Brain pericyte (primary cell): ENCODE measurements around the gene MICU1.
"Not testable (repeated sequence)": the region's sequence is repeated elsewhere in the genome, so short reads cannot be mapped to it uniquely, and the experiment has no call there.

Experiments used
- DNase-seq: peaks from one replicate; pipeline ENCODE4 v3.0.0-alpha.2; 2012; ENCODE audit warnings: low read depth, low spot score

MICU1 gene

DNA sequence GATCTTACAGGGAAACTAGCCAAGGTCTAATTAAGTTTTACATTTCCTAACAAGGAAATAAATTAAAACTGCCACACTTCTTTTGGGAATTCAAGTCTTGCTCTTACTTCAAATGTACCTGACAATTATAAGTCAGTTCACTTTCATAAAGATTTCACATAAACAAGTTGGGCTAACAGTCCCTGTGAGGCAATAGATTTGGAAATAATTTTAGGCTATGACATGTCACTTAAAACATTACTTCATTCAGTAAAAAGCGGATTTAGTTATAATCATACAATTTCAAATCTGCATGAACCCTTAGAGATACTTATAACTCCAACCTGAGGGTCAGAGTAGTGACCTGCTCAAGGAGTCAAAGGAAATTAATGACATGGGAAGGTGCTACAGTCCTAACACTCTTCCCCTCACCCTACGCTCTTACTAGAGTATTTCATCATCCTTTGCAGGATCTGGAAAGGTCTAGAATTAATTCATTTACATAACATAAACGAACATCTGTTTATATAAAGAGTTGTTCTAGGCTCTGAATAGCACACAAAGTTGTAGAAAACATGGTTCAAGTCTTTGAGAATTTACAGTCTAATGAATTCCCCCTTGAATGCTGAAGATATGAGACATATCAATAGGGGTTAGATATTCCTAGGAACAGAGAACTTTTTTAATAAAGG lies 238.8 kb downstream of the MICU1 start:
- DNase-seq: no peak

DNA sequence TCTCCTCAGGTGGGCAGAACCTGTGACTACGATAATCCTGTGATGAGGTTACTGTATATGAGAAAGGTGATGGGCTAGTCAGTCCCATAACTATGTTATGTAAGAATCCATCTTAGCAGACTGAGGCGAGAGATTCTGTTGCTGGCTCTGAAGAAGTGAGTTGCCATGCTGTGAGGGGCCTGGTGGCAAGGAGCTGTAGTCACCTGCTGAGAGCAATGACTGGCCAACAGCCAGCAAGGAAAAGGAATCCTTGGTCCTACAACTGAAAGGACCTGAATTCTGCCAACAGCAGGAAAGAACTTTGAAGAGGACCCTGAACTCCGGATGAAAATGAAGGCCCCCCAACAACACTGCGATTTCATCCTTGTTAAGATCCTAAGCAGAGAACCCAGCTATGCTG lies 240.2 kb downstream of the MICU1 start:
- no peak for DNase-seq

DNA sequence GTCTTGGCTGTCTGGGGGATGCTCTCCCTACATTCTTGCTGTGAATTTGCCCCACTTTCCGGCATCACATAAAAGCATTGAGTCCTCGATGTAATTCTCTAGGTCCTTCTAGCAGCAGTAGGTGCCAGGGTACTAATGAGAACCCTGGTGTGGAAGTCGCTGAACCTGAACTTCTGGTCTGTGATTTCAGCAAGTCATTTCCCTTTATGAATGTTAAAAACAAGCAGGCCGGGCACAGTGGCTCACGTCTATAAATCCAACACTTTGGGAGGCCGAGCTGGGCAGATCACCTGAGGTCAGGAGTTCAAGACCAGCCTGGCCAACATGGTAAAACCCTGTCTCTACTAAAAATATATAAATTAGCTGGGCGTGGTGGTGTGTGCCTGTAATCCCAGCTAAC lies 240.9 kb downstream of the MICU1 start:
- DNase-seq: not testable (repeated sequence)

DNA sequence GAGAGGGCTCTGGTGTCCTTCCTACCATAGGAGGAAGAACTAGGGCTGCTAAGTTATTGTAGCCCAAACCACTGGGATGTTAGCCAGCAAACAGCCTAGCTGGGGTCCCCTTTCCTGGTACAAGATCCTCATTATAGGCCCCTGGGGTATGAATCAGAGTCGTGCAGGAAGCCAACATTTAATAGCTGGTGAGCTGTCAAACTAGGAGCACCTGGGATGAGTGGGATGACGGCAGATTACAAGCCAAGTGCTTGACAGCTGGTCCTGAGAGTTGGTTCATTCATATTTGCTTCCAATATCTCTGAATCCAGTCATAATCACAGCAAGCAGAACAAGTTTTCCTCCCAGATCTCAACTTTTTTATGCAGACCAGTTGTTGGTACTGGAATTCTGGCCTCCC lies 246.1 kb downstream of the MICU1 start:
- no peak for DNase-seq

DNA sequence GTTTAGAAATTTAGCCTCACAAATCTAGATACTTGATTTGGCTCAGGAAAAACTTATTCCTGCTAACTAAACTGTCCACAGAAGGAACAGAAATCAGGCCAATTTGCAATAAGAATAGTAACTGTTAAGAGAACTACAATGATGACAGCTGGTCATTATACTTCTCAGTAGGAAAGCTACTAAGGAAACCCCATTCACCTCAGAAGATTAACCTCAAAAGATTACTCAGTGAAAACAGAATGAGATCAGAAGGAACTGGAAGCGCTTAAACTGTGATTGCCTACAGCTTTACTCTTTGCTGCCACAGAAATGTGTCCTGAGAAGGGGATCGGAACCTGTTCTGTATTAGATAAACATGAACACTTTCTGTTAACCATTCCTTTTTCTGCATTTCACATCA lies 246.8 kb downstream of the MICU1 start:
- no peak for DNase-seq

DNA sequence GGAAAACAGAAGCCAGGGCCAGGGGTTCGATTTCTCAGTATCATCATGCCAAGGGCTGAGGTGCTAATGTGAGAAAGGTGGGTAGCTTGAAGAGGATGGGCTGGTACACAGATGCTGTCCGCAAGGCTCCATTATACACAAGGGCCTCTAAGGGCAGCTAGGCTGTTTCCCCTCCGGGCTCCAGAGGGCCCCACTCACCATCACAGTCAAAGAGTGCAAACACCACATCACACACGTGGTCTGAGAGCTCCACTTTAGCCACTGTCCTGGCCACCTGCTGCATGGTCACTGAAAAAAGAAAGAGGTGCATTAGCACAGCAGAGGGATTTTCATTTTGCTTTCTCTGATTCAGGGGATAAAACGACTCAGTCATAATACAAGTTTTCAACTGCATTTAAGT lies 250.3 kb downstream of the MICU1 start:
- no peak for DNase-seq

DNA sequence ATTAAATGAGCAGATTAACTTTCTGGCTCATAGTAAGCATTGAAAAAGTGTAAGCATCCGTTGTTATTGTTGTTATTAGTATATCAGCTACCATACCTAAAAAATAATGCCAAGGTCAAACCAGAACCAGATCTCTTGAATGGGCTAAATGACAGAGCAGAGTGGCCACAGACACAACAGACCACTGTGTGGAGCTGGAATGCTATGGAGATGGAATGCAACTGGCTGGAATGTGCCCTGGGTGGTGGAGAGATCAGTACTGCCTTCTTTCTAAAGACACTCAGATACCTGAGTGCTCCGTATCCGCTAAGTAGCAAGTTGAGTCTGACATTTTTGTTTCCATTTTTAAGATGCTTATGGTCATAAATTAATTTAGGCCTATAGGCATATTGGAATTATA lies 250.7 kb downstream of the MICU1 start:
- no peak for DNase-seq

DNA sequence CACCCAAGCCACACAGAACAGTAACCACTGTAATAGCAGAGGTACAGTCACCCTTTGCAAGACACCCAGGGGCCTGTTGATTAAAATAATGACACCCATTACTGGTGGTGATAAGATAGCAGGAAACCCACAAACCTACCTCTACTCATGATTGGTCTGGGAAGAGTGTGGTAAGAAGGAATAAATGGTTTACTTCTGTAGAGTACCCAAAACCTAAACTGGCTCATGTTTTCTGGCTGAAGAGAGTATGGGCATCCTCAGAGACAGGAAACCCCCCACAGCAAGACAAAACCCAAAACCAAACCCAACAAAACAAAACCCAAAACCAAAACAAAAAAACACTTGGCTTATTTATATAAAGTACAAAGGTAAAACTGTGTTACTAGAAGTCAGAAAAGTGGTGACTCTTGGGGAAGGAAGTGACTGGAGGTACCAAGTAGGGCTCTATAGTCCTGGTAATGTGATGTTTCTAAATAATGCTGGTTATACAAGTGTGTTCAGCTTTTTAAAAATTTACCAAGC lies 255.6 kb downstream of the MICU1 start:
- DNase-seq: no peak

DNA sequence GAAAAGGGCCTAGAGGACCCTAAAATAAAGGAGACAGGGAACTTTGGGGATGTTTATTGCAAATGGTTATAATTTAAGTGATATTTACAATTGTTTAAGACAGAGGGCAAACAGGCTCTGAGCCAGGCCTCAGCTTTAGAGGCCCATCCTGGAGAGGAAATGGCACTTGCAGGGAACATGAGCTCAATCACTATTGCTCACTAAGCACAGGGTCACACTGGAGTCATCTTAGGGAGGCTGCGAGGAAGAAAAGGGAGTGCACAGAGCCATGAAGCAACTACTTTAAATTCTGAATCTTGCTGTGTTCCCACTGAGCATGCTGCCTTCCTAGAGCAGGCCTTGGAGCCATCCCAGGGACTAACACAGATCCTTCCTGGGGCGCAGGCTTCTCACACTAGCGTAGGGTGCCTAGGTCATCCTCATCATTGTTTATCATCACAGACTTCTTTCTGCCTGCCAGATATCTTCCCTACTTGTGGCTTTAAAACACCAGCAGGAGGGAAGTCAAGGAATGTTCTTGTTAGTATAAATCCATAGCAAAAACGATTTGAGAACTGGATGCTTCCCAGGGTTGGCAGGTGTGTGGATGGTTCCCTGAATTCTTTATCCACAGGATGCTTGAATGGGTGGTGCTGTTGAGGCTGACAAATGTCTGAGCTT lies 258.4 kb downstream of the MICU1 start:
- DNase-seq: peak; percentile 51

DNA sequence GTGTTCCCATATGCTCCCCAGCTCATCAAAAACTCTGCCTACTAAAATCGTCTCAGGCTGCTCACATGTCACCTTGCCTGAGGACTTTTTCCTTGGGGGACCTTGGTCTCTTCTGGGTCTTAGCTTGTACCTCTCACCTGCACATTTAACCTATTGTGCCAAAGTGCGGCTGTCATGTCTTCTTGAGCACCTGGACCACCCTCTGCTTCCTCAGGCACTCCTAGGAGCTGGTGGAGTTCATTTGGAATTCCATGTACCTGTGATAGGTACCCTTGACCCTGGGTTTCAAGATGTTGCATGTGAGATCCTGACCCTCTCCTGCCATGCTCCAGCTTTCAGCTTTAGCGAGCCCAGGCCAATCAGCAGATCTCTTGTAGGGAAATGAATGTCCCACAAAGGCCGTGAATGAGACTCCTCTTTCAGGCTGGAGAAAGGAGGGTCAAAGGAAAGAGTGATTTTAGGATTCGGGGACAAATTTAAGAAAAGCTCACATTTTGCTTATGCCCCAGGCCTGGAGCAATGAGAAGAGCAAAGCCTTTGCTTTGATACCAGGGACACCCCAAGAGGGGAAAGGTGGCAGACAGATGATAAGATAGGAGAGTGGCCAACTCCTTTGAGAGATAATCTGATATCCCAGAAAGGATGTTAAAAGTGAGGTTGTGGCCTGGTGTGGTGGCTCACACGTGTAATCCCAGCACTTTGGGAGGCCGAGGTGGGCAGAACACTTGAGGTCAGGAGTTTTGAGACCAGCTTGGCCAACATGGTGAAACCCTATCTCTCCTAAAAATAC lies 260.6 kb downstream of the MICU1 start:
- no peak for DNase-seq

DNA sequence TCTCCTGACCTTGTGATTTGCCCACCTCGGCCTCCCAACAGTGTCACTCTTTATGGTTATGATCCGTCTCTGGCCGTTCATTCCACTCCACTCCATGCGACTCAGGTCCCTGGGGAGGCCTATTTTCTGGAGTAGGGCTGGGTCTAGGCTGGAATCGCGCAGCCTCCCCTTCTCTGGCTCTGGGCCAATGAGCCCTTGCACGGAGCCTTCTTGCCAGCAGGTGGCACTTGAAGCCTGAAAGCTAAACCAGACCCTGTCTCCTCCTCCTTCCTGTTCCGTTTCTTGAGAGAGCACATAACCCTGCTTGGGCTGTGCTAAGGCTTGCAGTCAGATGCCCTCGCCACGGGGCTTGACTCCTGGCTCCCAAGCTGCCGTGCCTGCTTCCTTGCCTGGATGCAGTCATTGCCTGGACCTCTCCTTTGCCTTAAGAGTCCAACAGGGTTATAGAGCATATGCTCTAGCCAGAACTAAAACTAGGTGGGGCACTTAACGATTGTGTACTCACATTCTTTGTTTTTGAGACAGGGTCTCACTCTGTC lies 261.6 kb downstream of the MICU1 start:
- peak; percentile 81 for DNase-seq

DNA sequence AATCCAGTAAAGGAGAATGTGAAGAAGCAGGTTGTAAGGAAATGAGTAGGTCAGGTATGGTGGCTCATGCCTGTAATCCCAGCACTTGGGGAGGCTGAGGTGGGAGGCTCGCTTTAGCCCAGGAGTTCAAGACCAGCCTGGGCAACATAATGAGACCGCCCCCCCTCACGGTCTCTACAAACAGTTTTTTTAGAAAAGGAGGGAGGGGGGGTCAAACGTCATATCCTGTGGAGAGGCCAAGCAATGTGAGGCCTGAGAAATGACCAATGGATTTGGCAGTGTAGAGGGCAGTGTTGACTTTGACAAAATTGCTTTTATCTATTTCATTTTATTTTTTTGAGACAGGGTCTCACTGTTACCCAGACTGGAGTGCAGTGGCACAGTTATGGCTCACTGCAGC lies 268.9 kb downstream of the MICU1 start:
- no peak for DNase-seq

DNA sequence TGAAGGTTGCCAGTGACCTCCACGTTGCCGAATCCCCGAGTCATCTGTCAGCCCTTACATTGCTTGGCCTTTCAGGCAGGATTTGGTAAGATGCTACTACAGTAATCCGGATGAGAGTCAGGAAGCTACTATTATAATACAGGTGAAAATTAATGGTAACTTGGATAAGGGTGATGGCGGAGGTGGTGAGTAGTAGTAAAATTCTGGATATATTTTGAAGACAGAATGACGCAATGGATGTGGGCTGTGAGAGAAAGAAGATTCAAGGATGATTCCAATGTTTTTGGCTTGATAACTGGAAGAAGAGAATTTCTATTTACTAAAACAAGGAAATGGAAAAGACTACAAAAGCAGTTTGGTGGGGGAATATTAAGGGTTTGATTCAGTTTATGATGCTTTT lies 269.8 kb downstream of the MICU1 start:
- DNase-seq: no peak

DNA sequence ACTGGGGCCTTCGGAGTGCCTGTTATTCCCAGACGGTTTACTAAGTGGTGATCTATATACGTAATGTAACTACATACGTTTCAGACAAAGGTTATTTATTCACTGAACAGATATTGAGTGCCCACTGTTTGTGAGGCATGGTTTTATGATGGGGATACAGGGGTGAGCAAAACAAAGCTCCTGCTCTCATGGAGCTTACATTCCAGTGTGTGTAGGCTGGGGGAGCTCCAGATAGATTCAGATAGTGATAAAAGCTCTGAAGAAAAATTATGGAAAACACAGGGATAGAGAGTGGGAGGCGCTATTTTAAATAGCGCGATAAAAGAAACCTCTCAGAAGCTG lies 270.7 kb downstream of the MICU1 start:
- no peak for DNase-seq

DNA sequence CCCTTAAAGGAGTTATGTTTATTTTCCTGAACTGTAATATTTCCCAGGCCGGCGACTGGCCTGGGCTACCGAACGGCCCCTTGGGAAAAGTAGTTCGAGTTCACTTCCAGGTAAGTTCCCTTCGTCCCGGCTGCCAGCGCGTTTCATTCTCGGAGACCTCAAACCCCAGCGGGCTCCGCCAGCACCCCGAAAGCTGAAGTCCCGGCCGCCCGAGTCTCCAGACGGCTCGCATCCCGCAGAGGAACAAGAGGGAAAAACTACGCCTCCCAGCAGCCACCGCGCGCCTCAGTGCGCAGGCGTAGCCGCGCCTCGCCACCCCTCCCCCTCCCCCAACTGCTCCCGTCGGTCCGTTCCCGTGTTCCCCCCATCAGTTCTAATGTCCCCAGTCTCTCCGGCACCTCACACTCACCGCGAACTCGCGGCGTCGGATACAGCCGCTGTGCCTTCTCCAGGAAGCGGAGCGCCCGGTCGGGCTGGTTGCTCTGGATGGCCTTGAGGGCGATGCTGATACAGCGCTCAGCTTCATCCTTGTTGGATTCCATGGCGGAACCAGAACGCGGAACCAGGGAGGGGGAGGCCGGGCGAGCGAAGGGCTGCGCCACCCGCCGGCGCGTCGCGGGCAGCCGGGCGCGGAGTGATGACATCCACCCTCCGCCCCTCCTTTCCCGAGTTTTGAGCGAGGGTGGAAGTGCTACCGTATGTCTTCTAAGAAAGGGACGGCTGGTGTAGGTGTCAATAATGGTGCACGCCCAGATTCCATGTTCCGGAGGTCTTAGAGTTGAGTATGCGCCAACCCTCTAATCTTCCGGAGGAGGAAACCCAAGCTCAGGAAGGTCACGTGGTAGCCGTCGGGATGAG lies 271.3 kb downstream of the MICU1 start, which contains the start of gene DNAJB12:
TSS of gene DNAJB12 (minus strand) at position 564 of the 858 bp plus-strand sequence. CDS start at position 542, 22 bp downstream.
- DNase-seq: peak; percentile 87

DNA sequence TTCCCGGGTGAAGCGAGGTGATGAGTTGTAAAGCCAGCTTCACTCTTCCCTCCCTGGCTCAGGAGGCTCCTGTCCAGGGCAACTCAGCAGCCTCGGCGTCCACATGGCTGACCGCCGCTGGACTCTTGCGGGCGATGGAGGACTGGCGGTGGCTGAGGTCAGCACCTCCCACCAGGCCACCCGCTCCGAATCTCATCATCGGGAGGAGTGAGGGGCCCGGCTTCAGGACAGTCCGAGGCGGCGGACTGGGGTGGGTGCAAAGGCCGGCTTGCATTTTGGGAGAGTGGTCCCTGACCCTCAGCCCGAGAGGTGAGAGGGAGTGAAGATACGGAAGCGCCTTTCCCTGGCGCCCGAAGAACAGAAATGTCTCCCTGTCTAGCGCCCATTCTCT lies 271.9 kb downstream of the MICU1 start:
- DNase-seq: no peak

DNA sequence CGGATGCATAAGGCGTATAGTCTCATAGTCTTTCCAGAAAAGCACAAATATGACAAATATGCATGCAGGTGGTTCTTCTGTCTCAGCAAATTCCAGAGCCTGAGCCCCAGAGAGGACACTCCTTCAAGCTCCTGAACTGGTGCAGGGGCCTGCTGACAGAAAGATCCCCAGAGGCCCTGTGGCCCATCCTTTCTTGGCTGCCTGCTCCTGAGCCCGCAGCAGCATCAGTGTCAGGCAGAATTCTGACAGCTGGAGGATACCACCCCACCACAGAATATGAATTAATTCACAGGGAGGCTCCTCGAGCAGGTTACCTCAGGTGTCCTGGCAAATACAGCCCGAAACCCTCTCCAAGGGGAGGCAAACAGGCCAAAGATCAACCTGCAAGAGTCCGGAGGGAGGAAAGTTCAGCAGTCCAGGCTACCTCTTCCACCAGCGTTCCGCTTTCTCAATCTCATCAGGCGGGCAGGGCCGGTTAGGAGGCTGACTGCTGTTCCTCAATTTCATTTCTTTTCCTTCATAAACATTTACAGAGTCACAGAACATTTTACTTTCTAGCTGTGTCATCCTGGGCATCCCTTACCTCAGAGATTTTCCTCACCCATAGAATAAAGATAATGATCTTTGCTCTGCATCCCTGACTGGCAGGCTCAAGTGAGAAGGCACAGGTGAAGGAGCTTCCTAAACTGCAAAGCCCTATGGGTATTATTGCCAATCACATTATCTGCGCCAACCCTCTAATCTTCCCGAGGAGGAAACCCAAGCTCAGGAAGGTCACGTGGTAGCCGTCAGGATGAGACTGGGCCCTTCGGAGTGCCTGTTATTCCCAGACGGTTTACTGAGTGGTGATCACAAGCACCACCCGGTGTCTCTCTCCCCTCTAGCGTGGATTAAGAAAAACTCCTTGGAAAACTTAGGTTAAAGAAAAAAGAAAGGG lies 272.6 kb downstream of the MICU1 start:
- DNase-seq: no peak

DNA sequence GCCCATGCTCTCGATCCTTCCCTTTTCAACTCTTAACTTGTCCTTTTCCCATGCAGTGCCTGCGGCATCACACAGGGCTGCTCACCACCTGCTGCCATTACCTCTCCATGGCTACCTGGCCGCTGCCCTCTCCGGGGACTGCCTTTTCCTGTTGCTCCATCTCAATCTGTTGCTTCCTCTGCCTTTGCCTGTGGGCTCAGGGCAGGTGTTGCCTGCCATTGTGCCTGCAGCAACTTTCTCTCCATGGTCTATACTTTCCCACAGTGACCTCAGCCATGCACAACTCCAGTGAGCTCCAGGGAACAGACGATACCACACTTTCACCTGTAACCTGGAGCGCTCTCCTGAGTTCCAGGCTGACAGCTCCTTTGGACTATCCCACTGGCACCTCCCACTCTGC lies 274.4 kb downstream of the MICU1 start:
- no peak for DNase-seq

DNA sequence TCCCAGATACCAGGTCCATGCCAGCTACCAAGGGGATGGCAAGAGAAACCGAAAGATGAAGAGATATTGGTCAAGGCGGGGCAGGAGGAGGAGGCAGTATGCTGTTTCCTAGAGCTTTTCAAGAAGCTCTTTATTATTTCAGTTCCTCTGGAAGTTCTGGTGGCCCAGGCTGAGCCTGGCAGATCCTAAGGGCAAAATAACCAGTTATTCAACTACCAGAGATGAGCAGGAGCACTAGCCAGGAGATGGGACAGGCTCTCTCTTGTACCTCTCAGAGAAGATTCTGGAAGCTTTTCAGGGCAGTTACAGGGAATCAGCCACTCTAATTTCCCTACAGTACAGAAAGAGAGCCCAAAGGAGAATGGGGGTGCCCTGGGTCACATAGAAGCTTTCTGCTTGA lies 276.4 kb downstream of the MICU1 start:
- no peak for DNase-seq

DNA sequence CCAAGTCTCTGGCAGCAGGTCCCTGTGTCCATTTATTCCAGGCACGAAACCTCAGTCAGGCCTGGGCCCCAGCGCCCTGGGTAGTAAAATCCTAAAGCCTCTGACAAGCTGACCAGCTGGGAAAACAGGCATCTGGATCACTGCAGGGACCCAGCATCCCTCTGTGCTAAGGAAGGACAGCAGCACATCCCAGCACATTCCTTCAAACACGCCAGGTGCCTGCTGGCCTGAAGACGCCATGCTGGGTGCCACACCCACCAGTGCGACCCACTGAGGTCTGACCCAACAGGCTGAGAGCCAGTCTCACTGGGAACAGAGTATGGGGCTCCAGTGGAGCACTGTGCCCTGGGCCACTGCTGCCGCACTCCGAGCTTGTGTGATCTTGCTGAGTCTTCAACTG lies 277.6 kb downstream of the MICU1 start:
- DNase-seq: peak; percentile 75
